Measurements from ENCODE around the gene PNLIPRP1. TPM values are rescaled to one million over a fixed set of nuclear protein-coding genes. Genes with fewer than 3 reads are reported as not detected.

Gene PNLIPRP1
- total RNA-seq, 1 donor from 2014 or later: not detected

GRCh38 chr10:116631871-116632295, 41.1 kb downstream of the PNLIPRP1 start:
- H3K27ac Mint-ChIP-seq (ENCODE audit: unreplicated experiment): no peak overlapping the region
- no peaks in the 10 kb centered on the region for H3K36me3 Mint-ChIP-seq (ENCODE audit: low read depth)
- no peaks in the 10 kb centered on the region for H3K4me1 Mint-ChIP-seq (ENCODE audit: low read depth)
- TF ChIP-seq, protein P1, sequence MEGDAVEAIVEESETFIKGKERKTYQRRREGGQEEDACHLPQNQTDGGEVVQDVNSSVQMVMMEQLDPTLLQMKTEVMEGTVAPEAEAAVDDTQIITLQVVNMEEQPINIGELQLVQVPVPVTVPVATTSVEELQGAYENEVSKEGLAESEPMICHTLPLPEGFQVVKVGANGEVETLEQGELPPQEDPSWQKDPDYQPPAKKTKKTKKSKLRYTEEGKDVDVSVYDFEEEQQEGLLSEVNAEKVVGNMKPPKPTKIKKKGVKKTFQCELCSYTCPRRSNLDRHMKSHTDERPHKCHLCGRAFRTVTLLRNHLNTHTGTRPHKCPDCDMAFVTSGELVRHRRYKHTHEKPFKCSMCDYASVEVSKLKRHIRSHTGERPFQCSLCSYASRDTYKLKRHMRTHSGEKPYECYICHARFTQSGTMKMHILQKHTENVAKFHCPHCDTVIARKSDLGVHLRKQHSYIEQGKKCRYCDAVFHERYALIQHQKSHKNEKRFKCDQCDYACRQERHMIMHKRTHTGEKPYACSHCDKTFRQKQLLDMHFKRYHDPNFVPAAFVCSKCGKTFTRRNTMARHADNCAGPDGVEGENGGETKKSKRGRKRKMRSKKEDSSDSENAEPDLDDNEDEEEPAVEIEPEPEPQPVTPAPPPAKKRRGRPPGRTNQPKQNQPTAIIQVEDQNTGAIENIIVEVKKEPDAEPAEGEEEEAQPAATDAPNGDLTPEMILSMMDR (IDR thresholded peaks at IDR 0.05): no peak
- no peaks in the 10 kb centered on the region for H3K9me3 Mint-ChIP-seq (ENCODE audit: low read depth)
- H3K27me3 Mint-ChIP-seq (ENCODE audit: low read depth): peaks cover 20% of the 10 kb centered on the region
- no peak for DNase-seq (ENCODE audit: low spot score)
- H3K4me3 Mint-ChIP-seq (ENCODE audit: unreplicated experiment): no peak overlapping the region

- no peak for DNase-seq (ENCODE audit: low spot score)
- H3K27me3 Mint-ChIP-seq (ENCODE audit: low read depth): peaks cover 16% of the 10 kb centered on the region
- H3K36me3 Mint-ChIP-seq (ENCODE audit: low read depth): no peaks in the 10 kb centered on the region
- no peak overlapping the region for H3K27ac Mint-ChIP-seq (ENCODE audit: unreplicated experiment)
- no peaks in the 10 kb centered on the region for H3K9me3 Mint-ChIP-seq (ENCODE audit: low read depth)
- no peak overlapping the region for H3K4me3 Mint-ChIP-seq (ENCODE audit: unreplicated experiment)
- TF ChIP-seq, protein P1 (IDR thresholded peaks at IDR 0.05): no peak
- no peaks in the 10 kb centered on the region for H3K4me1 Mint-ChIP-seq (ENCODE audit: low read depth)
Measured at GRCh38 chr10:116632596-116633215, 41.9 kb downstream of the PNLIPRP1 start.

- Mint-ChIP-seq H3K36me3 (ENCODE audit: low read depth) (no peaks in the 10 kb centered on the region), H3K4me1 (ENCODE audit: low read depth) (no peaks in the 10 kb centered on the region), H3K4me3 (ENCODE audit: unreplicated experiment) (no peak overlapping the region), H3K27ac (ENCODE audit: unreplicated experiment) (no peak overlapping the region), H3K9me3 (ENCODE audit: low read depth) (no peaks in the 10 kb centered on the region), H3K27me3 (ENCODE audit: low read depth) (peaks cover 19% of the 10 kb centered on the region)
- TF ChIP-seq, protein P1 (IDR thresholded peaks at IDR 0.05): no peak
- DNase-seq (ENCODE audit: low spot score): no peak
Measured at GRCh38 chr10:116633216-116633600, 42.4 kb downstream of the PNLIPRP1 start.

DNA sequence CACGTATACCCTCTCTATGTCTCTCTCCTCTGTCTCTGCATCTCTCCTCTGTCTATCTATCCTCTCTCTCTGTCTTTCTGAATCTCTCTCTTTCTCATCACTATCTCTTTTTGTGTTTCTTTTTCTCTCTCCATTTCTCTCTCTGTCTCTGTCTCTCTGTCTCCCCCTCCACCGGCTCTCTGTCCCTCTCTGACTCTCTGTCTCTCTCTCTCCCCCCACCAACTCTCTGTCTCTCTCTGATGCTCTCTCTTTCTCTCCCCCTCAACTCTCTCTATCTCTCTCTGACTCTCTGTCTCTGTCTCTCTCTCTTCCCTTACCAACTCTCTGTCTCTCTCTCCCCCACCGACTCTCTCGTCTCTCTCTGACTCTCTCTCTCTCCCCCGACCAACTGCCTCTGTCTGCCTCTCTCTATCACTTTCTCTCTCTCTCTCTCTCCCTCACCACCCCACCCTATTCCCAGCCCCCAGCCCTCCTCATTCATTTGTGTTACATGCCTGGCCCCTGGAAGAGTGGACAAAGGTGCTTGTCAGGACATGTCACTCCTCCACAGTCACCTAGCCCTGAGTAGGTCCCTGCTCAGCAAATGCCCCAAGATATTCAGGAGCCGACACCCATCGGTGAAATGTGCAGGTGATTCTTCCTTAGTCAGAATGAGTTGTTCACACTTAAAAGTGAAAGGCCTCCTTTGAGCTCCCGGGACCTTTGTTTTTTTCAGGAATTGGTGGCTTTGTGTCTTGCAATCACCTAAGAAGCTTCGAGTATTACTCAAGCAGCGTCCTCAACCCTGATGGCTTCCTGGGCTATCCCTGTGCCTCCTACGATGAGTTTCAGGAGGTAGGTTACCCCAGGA, 43.6 kb downstream of the PNLIPRP1 start:
- no peak for DNase-seq (ENCODE audit: low spot score)
- Mint-ChIP-seq H3K27ac (ENCODE audit: unreplicated experiment) (no peak overlapping the region), H3K27me3 (ENCODE audit: low read depth) (peaks cover 17% of the 10 kb centered on the region)

DNA sequence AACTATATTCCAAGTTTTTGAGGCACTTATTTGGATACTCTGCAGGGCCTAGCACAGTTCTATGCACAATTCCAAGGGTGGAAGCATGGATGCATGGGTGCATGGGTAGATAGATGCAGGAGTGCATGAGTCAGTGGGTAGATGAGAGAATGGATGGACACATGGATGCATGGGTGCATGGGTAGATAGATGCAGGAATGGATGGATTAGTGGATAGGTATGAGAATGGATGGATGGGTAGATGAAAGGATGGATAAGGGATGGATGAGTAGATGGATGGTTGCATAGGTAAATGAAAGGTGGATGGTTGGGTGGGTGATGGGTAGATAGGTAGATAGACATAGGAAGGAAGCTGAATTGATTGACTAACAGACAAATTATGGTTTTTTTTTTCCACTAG, 45.6 kb downstream of the PNLIPRP1 start:
- Mint-ChIP-seq H3K27ac (ENCODE audit: unreplicated experiment) (no peak overlapping the region), H3K9me3 (ENCODE audit: low read depth) (peaks cover 10% of the 10 kb centered on the region), H3K27me3 (ENCODE audit: low read depth) (peaks cover 14% of the 10 kb centered on the region), H3K4me1 (ENCODE audit: low read depth) (no peaks in the 10 kb centered on the region), H3K4me3 (ENCODE audit: unreplicated experiment) (no peak overlapping the region), H3K36me3 (ENCODE audit: low read depth) (peaks cover 2% of the 10 kb centered on the region)
- no peak for DNase-seq (ENCODE audit: low spot score)
- TF ChIP-seq, protein P1 (IDR thresholded peaks at IDR 0.05): no peak

More for the DNA sequence above, 43.6 kb downstream of the PNLIPRP1 start:
- no peaks in the 10 kb centered on the region for H3K4me1 Mint-ChIP-seq (ENCODE audit: low read depth)
- H3K36me3 Mint-ChIP-seq (ENCODE audit: low read depth): no peaks in the 10 kb centered on the region
- H3K9me3 Mint-ChIP-seq (ENCODE audit: low read depth): no peaks in the 10 kb centered on the region
- no peak overlapping the region for H3K4me3 Mint-ChIP-seq (ENCODE audit: unreplicated experiment)
- TF ChIP-seq, protein P1 (IDR thresholded peaks at IDR 0.05): no peak
